ENCODE results near the gene MICAL2. TPM values are rescaled to one million over a fixed set of nuclear protein-coding genes. Genes with fewer than 3 reads are reported as not detected.

Gene MICAL2
- total RNA-seq, 2 donors from 2014 or later, result 60.8 to 124 TPM

DNA sequence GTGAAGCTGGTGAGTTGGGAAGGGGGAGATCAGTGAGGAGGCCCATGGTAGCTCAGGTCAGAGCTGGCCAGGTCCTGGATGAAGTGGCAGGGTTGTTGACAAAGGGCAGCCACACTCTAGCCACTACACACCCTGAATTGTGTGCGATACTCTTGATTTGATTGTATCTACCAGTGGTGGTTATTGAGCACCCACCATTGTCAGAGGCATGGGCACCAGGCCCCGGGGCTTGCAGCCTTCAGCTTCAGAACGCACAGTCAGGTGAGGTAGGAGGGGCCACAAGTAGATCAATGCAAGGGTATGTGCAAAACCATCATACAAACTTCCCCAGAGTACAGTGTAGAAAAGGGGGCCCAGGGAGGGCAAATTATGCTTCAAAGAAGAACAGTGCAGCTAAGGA, 38.1 kb downstream of the MICAL2 start:
- ATAC-seq (no peak), DNase-seq (ENCODE audit: low spot score in 2 of 2) (no peak)
- Mint-ChIP-seq H3K9me3 (peaks cover 0 to 4% of the 10 kb centered on the region in 2 donors), H3K36me3 (peaks cover 6 to 43% of the 10 kb centered on the region in 2 donors), H3K27ac (peak overlapping the region; percentile 60 to 94)

GRCh38 chr11:12148882-12149281, 38.5 kb downstream of the MICAL2 start:
- H3K27ac Mint-ChIP-seq, result peak overlapping the region; percentile 94 to 97
- H3K36me3 Mint-ChIP-seq, result peaks cover 10 to 47% of the 10 kb centered on the region in 2 donors
- peaks cover 0 to 4% of the 10 kb centered on the region in 2 donors for H3K9me3 Mint-ChIP-seq
- ATAC-seq (no peak), DNase-seq (ENCODE audit: low spot score in 2 of 2) (no peak)

DNA sequence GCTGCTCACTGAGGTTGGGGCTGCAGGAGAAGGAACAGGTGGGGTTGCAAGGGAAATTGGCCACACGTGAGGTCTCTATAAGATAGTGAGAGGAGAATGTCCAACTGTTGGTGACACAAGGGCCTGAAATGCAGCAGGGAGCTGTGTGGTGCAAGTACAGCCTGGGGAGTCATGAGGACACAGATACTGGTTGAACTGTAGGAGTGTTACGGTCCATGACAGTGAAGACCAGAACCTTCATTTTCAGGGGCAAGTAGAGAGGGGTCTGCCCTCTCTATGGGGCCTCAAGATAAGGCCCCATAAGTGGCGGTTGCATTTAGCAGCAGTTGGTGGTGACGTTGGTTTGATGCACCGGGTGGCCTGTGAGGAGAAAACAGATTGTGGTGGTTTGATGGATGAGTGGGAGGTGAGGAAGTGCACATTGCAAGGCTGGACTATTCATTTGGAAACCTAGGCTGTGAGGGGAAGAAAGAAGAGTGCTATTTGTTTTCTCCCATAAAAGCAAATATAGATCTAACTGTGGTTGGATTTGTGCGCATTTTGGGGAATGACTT, 39.4 kb downstream of the MICAL2 start:
- Mint-ChIP-seq H3K9me3 (peaks cover 0 to 4% of the 10 kb centered on the region in 2 donors), H3K27ac (peak overlapping the region; percentile 94 to 97), H3K36me3 (peaks cover 12 to 49% of the 10 kb centered on the region in 2 donors)
- DNase-seq (ENCODE audit: low spot score in 2 of 2) (peak in 1 of 2 donors; percentile 59), ATAC-seq (peak; percentile 62 to 75)

DNA sequence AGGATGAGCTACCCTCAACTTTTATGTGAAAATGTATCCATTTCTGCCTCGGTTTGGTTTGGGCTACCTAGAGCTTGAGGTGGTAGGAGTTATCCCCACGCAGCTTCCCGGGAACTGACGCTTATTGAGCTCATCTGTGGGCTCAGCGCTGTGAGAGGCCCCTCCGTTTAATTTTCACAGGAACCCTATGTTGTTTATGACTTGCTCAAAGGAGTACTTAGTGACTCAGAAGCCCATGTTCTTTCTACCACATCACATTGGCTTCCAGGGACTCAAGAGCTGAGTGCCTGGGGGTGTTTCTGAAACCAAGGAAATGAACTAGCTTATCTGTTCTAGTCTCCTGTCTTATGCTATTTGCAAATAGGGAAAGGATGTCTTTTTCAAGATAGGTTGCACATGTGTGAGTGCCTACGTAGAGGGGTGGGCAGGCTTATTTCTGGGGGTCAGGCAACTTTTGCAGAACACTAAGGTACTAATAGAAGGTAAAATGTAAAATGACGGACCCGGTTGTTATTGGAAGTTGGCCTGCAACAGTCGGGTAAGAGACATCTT, 40.5 kb downstream of the MICAL2 start:
- peak in 1 of 2 donors; percentile 61 for DNase-seq (ENCODE audit: low spot score in 2 of 2)
- peak; percentile 86 to 89 for ATAC-seq
- Mint-ChIP-seq H3K27ac (peak overlapping the region; percentile 94 to 97), H3K36me3 (peaks cover 13 to 60% of the 10 kb centered on the region in 2 donors), H3K9me3 (peaks cover 0 to 10% of the 10 kb centered on the region in 2 donors)

GRCh38 chr11:12152321-12152720, 41.9 kb downstream of the MICAL2 start:
- peaks cover 0 to 10% of the 10 kb centered on the region in 2 donors for H3K9me3 Mint-ChIP-seq
- ATAC-seq, result no peak
- DNase-seq (ENCODE audit: low spot score in 2 of 2), result no peak
- peak overlapping the region; percentile 4 to 9 for H3K27ac Mint-ChIP-seq
- peaks cover 19 to 52% of the 10 kb centered on the region in 2 donors for H3K36me3 Mint-ChIP-seq

- DNase-seq (ENCODE audit: low spot score in 2 of 2) (no peak), ATAC-seq (no peak)
- peaks cover 0 to 10% of the 10 kb centered on the region in 2 donors for H3K9me3 Mint-ChIP-seq
- peak overlapping the region; percentile 41 to 89 for H3K27ac Mint-ChIP-seq
- H3K36me3 Mint-ChIP-seq, result peaks cover 19 to 49% of the 10 kb centered on the region in 2 donors
Observed at GRCh38 chr11:12154871-12155668, 44.7 kb downstream of the MICAL2 start.

- H3K27ac Mint-ChIP-seq, result peak overlapping the region; percentile 41 to 89
- H3K9me3 Mint-ChIP-seq, result peaks cover 0 to 10% of the 10 kb centered on the region in 2 donors
- no peak for DNase-seq (ENCODE audit: low spot score in 2 of 2)
- peaks cover 19 to 55% of the 10 kb centered on the region in 2 donors for H3K36me3 Mint-ChIP-seq
- ATAC-seq, result no peak
Observed at GRCh38 chr11:12155696-12156095, 45.3 kb downstream of the MICAL2 start.

- Mint-ChIP-seq H3K36me3 (peaks cover 19 to 56% of the 10 kb centered on the region in 2 donors), H3K27ac (peak overlapping the region; percentile 41 to 89), H3K9me3 (peaks cover 0 to 10% of the 10 kb centered on the region in 2 donors)
- ATAC-seq, result peak in 1 of 2 donors; percentile 16
- DNase-seq (ENCODE audit: low spot score in 2 of 2), result no peak
Observed at GRCh38 chr11:12156301-12157140, 46.1 kb downstream of the MICAL2 start.

GRCh38 chr11:12157241-12157661, 46.9 kb downstream of the MICAL2 start:
- ATAC-seq (peak; percentile 77 to 83), DNase-seq (ENCODE audit: low spot score in 2 of 2) (no peak)
- Mint-ChIP-seq H3K36me3 (peaks cover 17 to 54% of the 10 kb centered on the region in 2 donors), H3K27ac (peak overlapping the region; percentile 41 to 89), H3K9me3 (peaks cover 0 to 8% of the 10 kb centered on the region in 2 donors)

GRCh38 chr11:12158909-12159308, 48.5 kb downstream of the MICAL2 start:
- ATAC-seq (no peak), DNase-seq (ENCODE audit: low spot score in 2 of 2) (no peak)
- Mint-ChIP-seq H3K36me3 (peaks cover 17 to 52% of the 10 kb centered on the region in 2 donors), H3K27ac (no peak overlapping the region), H3K9me3 (peaks cover 0 to 6% of the 10 kb centered on the region in 2 donors)

- ATAC-seq (peak in 1 of 2 donors; percentile 29), DNase-seq (ENCODE audit: low spot score in 2 of 2) (no peak)
- Mint-ChIP-seq H3K36me3 (peaks cover 15 to 56% of the 10 kb centered on the region in 2 donors), H3K9me3 (peaks cover 0 to 6% of the 10 kb centered on the region in 2 donors), H3K27ac (peak overlapping the region in 1 of 2 donors; percentile 75)
Observed at GRCh38 chr11:12159351-12160099, 49.1 kb downstream of the MICAL2 start.

DNA sequence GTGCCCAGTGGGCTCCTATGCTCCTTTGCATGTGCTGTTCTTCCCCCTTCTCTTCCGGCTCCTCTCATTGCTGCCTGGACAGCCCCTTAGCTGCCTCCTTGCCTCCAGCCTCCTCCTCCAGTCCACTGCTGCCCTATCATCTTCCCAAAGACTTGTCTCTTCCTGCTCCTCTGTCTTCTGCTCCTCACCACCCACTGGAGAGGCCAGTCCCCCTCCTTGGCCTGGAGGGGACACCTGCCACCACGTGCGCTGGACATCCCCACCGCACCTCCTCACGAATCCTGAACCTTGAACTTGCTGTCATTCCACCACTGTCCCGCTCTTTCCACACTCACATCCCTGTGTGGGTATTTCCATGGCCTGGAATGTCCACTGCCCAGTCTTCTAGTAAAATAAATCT, 49.8 kb downstream of the MICAL2 start:
- peaks cover 0 to 6% of the 10 kb centered on the region in 2 donors for H3K9me3 Mint-ChIP-seq
- H3K27ac Mint-ChIP-seq, result peak overlapping the region; percentile 16 to 62
- H3K36me3 Mint-ChIP-seq, result peaks cover 15 to 53% of the 10 kb centered on the region in 2 donors
- ATAC-seq, result no peak
- DNase-seq (ENCODE audit: low spot score in 2 of 2), result no peak

- peak overlapping the region in 1 of 2 donors; percentile 16 for H3K27ac Mint-ChIP-seq
- DNase-seq (ENCODE audit: low spot score in 2 of 2) (no peak), ATAC-seq (no peak)
- H3K9me3 Mint-ChIP-seq, result peaks cover 0 to 2% of the 10 kb centered on the region in 2 donors
- peaks cover 15 to 49% of the 10 kb centered on the region in 2 donors for H3K36me3 Mint-ChIP-seq
Observed at GRCh38 chr11:12160680-12161079, 50.3 kb downstream of the MICAL2 start.

DNA sequence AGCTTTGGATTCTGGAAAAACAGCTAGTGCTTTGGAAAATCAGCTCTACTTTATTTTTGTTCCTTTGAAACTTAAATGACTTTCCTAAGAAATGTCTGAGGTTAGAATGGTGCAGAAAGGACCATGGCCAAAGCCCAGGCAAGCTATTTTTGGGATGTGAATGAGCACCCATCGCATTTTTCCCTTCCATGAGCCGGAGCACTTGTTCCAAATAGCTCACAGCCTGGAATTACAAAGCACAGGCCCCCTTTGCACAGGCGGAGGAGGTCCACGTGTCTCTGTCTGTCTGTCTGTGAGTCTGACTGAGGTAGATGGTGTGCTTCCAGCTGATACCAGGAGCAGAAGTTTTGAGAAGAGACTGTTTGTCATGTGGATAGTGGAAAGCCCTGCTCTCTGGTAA, 50.7 kb downstream of the MICAL2 start:
- Mint-ChIP-seq H3K9me3 (no peaks in the 10 kb centered on the region), H3K36me3 (peaks cover 12 to 44% of the 10 kb centered on the region in 2 donors), H3K27ac (peak overlapping the region in 1 of 2 donors; percentile 27)
- DNase-seq (ENCODE audit: low spot score in 2 of 2), result no peak
- ATAC-seq, result no peak

DNA sequence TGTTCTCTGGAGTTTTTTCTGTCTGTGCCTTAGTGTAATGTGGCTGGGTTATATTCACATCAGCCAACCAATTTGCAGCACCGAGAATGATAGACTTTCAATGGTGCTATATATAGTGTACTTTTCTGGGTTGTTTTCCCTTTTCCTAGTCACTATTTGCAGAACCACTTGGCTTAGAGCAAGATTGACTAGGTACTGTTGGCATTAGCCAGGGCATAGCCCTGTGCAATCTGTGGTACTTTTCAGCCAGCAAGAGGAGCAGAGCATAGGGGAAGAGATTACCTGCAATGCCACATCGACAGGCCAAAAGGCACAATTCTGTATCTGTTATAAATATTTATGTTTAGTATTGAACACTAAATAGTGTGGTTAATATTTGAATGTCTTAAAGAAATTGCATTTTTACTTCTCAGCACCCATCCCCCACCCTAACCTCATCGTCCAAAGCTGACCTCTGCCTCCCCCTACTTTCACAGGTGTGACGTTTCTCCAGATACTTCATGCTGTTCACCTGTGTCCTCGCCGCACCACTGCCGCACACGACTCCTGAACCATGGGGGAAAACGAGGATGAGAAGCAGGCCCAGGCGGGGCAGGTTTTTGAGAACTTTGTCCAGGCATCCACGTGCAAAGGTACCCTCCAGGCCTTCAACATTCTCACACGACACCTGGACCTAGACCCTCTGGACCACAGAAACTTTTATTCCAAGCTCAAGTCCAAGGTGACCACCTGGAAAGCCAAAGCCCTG, 51.4 kb downstream of the MICAL2 start:
- DNase-seq (ENCODE audit: low spot score in 2 of 2) (no peak), ATAC-seq (no peak)
- Mint-ChIP-seq H3K27ac (no peak overlapping the region), H3K9me3 (no peaks in the 10 kb centered on the region), H3K36me3 (peaks cover 8 to 41% of the 10 kb centered on the region in 2 donors)
